Right atrium auricular region (tissue), 2 donors: ENCODE data around the gene ABCB11. TPM values are rescaled to one million over a fixed set of nuclear protein-coding genes. Genes with fewer than 3 reads are reported as not detected.
"Not testable (repeated sequence)": the region's sequence is repeated elsewhere in the genome, so short reads cannot be mapped to it uniquely, and the experiment has no call there.

Experiments used
- DNase-seq: peaks from one replicate; pipeline ENCODE4 v3.0.0-alpha.2; 2019; ENCODE audit warnings: low spot score
- H3K27ac ChIP-seq, 2 donors: fragments of 200-600 bp; sonication (generic); 1 replicate in 1 of 2; 2 replicates in 1 of 2; pipeline ENCODE4 v1.5.1; 2016 to 2019
- H3K27me3 ChIP-seq, 2 donors: fragments of 200-600 bp; sonication (generic); one replicate each; pipeline versions ENCODE4 v1.5.1 to v1.6.0; 2017 to 2019
- H3K36me3 ChIP-seq: fragments of 200-600 bp; sonication (generic); one replicate; pipeline ENCODE4 v1.5.1; 2016
- H3K4me1 ChIP-seq, 2 donors: fragments of 200-600 bp; sonication (generic); one replicate each; pipeline versions ENCODE4 v1.5.1 to v1.6.0; 2017 to 2019
- H3K4me3 ChIP-seq, 2 donors: fragments of 200-600 bp; sonication (generic); 1 replicate in 1 of 2; 2 replicates in 1 of 2; pipeline ENCODE4 v1.5.1; 2017 to 2019; ENCODE audit warnings: mild to moderate bottlenecking in 1 of 2, moderate library complexity in 1 of 2
- H3K9me3 ChIP-seq, 2 donors: fragments of 200-600 bp; sonication (generic); one replicate each; pipeline ENCODE4 v1.5.1; 2019
- total RNA-seq, 2 donors: library from RNA; depleted of rRNA; stranded (reverse); fragments of >200 nt; gene quantifications; one replicate each; pipeline ENCODE4 v1.1.0, GENCODE V29; 2016
- TF ChIP-seq, protein P1 (sequence below), 2 donors: fragments of 200-600 bp; sonication (generic); IDR thresholded peaks; one replicate each; pipeline ENCODE4 v1.5.1; 2019; ENCODE audit warnings: antibody characterized with exemption in 2 of 2

The ABCB11 gene
- total RNA-seq, 2 donors from 2014 or later = 0.12 to 0.33 TPM

DNA sequence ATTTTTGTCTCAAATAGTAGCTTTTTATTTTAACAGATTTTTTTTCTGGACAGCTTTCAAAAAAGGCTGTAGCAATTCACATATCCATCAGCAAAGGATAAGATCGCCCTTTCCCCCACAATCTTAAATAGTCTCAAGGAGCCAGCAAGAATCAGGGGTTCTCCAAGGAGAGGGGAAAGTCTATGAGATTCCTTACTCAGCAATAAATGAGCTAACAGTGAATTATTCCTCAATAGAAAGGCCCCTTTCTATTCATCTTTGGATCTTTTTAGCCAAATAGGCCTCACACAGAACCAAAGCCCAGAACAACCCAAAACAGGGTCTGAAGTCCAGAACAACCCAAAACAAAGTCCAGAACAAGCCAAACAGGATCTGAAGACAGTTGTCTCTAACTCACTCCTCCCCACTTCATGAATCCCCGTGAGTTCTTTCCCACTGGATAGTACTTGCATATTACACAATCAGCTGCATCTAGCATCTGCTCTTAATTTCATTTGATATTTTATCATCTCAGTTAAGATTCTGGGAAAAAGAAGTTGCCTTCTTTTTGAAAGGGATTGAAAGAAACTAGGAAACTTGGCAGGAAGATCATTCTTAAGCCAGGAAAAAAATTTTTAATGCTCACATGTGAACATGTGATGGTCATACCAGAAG is 34.9 kb upstream of the ABCB11 start:
- no peaks in the 10 kb centered on the region for H3K27me3 ChIP-seq
- TF ChIP-seq, protein P1, sequence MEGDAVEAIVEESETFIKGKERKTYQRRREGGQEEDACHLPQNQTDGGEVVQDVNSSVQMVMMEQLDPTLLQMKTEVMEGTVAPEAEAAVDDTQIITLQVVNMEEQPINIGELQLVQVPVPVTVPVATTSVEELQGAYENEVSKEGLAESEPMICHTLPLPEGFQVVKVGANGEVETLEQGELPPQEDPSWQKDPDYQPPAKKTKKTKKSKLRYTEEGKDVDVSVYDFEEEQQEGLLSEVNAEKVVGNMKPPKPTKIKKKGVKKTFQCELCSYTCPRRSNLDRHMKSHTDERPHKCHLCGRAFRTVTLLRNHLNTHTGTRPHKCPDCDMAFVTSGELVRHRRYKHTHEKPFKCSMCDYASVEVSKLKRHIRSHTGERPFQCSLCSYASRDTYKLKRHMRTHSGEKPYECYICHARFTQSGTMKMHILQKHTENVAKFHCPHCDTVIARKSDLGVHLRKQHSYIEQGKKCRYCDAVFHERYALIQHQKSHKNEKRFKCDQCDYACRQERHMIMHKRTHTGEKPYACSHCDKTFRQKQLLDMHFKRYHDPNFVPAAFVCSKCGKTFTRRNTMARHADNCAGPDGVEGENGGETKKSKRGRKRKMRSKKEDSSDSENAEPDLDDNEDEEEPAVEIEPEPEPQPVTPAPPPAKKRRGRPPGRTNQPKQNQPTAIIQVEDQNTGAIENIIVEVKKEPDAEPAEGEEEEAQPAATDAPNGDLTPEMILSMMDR (IDR thresholded peaks at IDR 0.05) = no peak
- H3K27ac ChIP-seq = no peak overlapping the region

DNA sequence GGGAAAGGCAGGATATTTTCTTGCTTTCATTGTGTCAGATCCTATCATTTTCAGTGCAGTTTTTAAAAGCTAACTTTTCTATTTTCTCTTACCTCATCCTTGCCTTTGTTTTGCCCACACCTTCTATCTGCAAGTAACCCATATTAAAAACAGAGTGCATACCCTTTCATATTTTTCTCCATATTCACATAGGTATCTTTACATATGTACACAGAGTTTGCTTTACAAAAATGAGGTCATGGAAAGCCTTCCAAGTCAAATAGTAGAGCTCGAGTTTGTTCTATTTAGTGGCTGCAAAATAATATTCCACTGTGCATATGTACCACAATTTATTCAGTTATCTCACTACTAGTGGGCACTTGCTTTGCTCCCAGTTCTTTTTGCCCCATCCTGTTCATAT is 34.3 kb upstream of the ABCB11 start:
- TF ChIP-seq, protein P1 (IDR thresholded peaks at IDR 0.05) = no peak
- no peaks in the 10 kb centered on the region for H3K9me3 ChIP-seq

More for the DNA sequence above, 34.9 kb upstream of the ABCB11 start:
- Histone ChIP-seq H3K9me3 (no peaks in the 10 kb centered on the region), H3K4me3 (no peak overlapping the region), H3K4me1 (no peaks in the 10 kb centered on the region), H3K36me3 (no peaks in the 10 kb centered on the region)
- no peak for DNase-seq

DNA sequence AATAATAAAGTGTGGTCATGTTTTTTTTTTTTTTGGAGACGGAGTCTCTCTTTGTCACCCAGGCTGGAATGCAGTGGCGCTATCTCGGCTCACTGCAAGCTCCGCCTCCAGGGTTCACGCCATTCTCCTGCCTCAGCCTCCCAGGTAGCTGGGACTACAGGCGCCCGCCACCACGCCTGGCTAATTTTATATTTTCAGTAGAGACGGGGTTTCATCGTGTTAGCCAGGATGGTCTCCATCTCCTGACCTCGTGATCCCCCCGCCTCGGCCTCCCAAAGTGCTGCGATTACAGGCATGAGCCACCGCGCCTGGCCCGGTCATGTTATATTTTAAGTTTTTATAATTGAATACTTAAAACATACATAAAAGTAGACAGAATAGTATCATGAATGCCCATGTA is 33.1 kb upstream of the ABCB11 start:
- not testable (repeated sequence) for H3K9me3 ChIP-seq, H3K27me3 ChIP-seq, H3K27ac ChIP-seq, H3K4me1 ChIP-seq, H3K36me3 ChIP-seq, H3K4me3 ChIP-seq, DNase-seq

More for the DNA sequence above, 34.3 kb upstream of the ABCB11 start:
- H3K27me3 ChIP-seq = no peaks in the 10 kb centered on the region
- no peaks in the 10 kb centered on the region for H3K36me3 ChIP-seq
- H3K27ac ChIP-seq = no peak overlapping the region
- no peaks in the 10 kb centered on the region for H3K4me1 ChIP-seq
- H3K4me3 ChIP-seq = no peak overlapping the region
- DNase-seq = no peak

DNA sequence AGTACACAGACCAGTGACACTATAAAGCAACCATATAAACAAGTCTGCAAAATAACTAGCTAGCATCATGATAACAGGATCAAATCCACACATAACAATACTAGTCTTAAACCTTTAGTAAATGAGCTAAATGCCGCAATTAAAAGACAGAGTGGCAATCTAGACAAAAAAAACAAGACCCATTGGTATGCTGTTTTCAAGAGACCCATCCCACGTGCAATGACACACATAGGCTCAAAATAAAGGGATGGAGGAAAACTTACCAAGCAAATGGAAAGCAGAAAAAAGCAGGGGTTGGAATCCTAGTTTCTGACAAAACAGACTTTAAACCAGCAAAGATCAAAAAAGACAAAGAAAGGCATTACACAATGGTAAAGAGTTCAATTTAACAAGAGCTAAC is 23.5 kb upstream of the ABCB11 start:
- H3K27me3 ChIP-seq, H3K36me3 ChIP-seq, H3K27ac ChIP-seq, H3K4me1 ChIP-seq, H3K4me3 ChIP-seq, DNase-seq: not testable (repeated sequence)
- peaks cover 0 to 24% of the 10 kb centered on the region in 2 donors for H3K9me3 ChIP-seq

DNA sequence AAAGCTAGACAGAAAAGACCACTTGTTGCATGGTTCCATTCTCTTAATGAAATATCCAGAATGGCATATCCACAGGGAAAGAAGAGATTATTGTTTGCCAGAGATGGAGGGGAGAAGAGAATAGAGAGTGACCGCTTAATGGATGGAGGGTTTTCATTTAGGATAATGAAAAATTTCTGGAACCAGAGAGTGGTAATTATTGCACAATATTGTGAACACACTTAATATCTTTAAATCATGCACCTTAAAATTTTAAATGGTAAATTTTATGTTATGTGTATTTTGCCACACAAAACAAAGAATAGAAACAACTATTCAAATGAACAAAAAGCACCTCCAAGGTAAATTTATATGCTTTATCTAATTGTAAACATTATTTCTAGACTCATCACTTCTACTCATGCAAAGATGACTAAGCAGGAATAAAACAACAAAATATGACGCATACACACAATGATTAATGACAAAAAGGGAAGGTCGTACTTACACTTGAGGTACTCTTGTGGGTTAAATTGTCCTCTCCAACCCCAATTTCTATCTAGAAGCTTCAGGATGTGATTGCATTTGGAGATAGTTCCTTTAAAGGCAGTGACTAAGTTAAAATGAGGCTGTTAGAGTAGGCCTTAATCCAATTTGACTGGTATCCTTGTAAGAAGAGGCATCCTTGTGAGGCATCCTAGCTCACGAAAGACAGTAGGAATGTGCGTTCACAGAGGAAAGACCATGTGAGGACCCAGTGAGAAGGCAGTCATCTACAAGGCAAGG is 19.5 kb upstream of the ABCB11 start:
- Histone ChIP-seq H3K9me3 (peaks cover 0 to 12% of the 10 kb centered on the region in 2 donors), H3K27me3 (no peaks in the 10 kb centered on the region), H3K27ac (no peak overlapping the region)

DNA sequence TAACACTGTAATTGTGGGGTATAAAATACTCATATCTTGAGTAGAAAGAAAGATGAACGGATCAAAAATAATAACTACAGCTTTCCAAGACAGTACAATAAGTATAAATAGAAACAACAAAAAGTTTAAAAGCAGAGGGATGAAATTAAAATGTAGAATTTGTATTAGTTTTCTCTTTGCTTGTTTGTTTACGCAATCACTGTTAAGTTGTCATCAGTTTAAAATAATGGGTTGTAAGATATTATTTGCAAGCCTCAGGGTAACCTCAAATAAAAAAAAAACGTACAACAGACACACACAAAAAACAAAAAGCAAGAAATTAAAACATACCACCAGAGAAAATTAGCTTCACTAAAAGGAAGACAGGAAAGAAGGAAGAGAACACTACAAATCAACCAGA is 18.0 kb upstream of the ABCB11 start:
- H3K4me3 ChIP-seq = no peak overlapping the region
- H3K4me1 ChIP-seq = no peaks in the 10 kb centered on the region
- TF ChIP-seq, protein P1 (IDR thresholded peaks at IDR 0.05) = no peak
- DNase-seq = no peak
- no peaks in the 10 kb centered on the region for H3K36me3 ChIP-seq
- no peaks in the 10 kb centered on the region for H3K27me3 ChIP-seq
- H3K27ac ChIP-seq = no peak overlapping the region
- no peaks in the 10 kb centered on the region for H3K9me3 ChIP-seq

More for the DNA sequence above, 19.5 kb upstream of the ABCB11 start:
- DNase-seq = no peak
- H3K4me3 ChIP-seq = no peak overlapping the region
- H3K36me3 ChIP-seq = no peaks in the 10 kb centered on the region
- TF ChIP-seq, protein P1 (IDR thresholded peaks at IDR 0.05) = no peak
- H3K4me1 ChIP-seq = no peaks in the 10 kb centered on the region
